Tibial nerve (tissue), 4 donors: Measurements from ENCODE around the gene RHBDD1. TPM values are rescaled to one million over a fixed set of nuclear protein-coding genes. Genes with fewer than 3 reads are reported as not detected.

Experiments
- DNase-seq, 2 donors: peaks; one replicate each; pipeline ENCODE4 v3.0.0-alpha.2; 2019; ENCODE audit warnings: low spot score in 2 of 2
- H3K27ac ChIP-seq, 4 donors: fragments of 200-600 bp; sonication (generic) in 3 of 4; one replicate each; pipeline ENCODE4 v1.5.1; 2017 to 2019; ENCODE audit warnings: mild to moderate bottlenecking in 1 of 4
- H3K27me3 ChIP-seq, 2 donors: fragments of 200-600 bp; sonication (generic) in 1 of 2; one replicate each; pipeline versions ENCODE4 v1.5.1 to v1.6.0; 2017 to 2019
- H3K36me3 ChIP-seq, 3 donors: fragments of 200-600 bp; sonication (generic); one replicate each; pipeline ENCODE4 v1.5.1; 2018 to 2019
- H3K4me1 ChIP-seq, 4 donors: fragments of 200-600 bp; sonication (generic) in 3 of 4; one replicate each; pipeline ENCODE4 v1.5.1; 2017 to 2019
- H3K4me3 ChIP-seq, 4 donors: fragments of 200-600 bp; sonication (generic) in 3 of 4; one replicate each; pipeline ENCODE4 v1.5.1; 2017 to 2019; ENCODE audit warnings: mild to moderate bottlenecking in 1 of 4, moderate library complexity in 1 of 4
- H3K9me3 ChIP-seq, 4 donors: fragments of 200-600 bp; sonication (generic) in 3 of 4; one replicate each; pipeline ENCODE4 v1.5.1; 2017 to 2019
- CTCF ChIP-seq, 5 experiments: fragments of 200-600 bp in 3 of 5; fragments of 450-650 bp in 2 of 5; sonication (generic) in 3 of 5; IDR thresholded peaks; one replicate each; pipeline ENCODE4 v1.5.1; 2016 to 2019; ENCODE audit warnings: antibody characterized with exemption in 5 of 5, mild to moderate bottlenecking in 3 of 5, moderate library complexity in 2 of 5
- EP300 ChIP-seq, 2 donors: sonication (generic); formaldehyde crosslinking; IDR thresholded peaks; one replicate each; pipeline ENCODE4 v1.6.1; 2017; ENCODE audit warnings: antibody characterized with exemption in 2 of 2, mild to moderate bottlenecking in 1 of 2
- POLR2A ChIP-seq, 2 donors: fragments of 450-650 bp; IDR thresholded peaks; one replicate each; pipeline ENCODE4 v1.6.1; 2017; ENCODE audit warnings: antibody characterized with exemption in 2 of 2, mild to moderate bottlenecking in 2 of 2, moderate library complexity in 2 of 2
- WGBS, 2 donors: methylation state at CpG; one replicate each; pipeline ENCODE4 v1.1.5; 2018; 5-methylcytosine and 5-hydroxymethylcytosine counted together
- total RNA-seq, 4 donors: library from RNA; depleted of rRNA; stranded (reverse); fragments of >200 nt; gene quantifications; one replicate each; pipeline ENCODE4 v1.1.0, GENCODE V29; 2016

RHBDD1 gene
- total RNA-seq, 4 donors from 2014 or later = 14.9 to 29.4 (median 25.0) TPM

DNA sequence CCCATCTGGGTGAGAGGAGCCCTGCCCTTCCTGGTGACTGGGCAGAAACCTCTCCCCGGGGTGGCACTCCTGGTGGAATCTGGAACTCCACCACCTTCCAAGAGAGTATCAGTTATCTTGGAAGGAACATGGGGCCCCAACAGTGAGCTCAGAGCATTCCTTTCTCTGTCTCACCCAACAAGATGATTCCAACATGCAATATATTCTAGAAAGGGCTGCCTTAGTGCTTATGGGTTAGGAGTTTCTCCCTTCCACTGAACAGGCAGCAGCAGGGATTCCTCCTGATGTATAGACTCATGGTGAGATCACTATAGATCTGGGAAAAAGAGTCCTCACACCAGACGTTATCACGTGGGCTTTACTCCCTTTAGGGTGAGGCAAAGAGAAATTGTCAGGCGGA lies 181.0 kb downstream of the RHBDD1 start:
- DNase-seq = no peak
- Histone ChIP-seq H3K27me3 (no peaks in the 10 kb centered on the region), H3K9me3 (no peaks in the 10 kb centered on the region), H3K4me3 (no peak overlapping the region), H3K4me1 (no peaks in the 10 kb centered on the region), H3K27ac (no peak overlapping the region), H3K36me3 (no peaks in the 10 kb centered on the region)
- 61 to 63% methylated on average over 4 of the region's 4 CpGs for WGBS, 2 donors
- TF ChIP-seq CTCF (IDR thresholded peaks at IDR 0.05) (no peak), POLR2A (IDR thresholded peaks at IDR 0.05) (no peak), EP300 (IDR thresholded peaks at IDR 0.05) (no peak)

GRCh38 chr2:227020416-227020815 lies 184.6 kb downstream of the RHBDD1 start:
- Histone ChIP-seq H3K36me3 (no peaks in the 10 kb centered on the region), H3K27me3 (no peaks in the 10 kb centered on the region), H3K9me3 (no peaks in the 10 kb centered on the region), H3K4me3 (no peak overlapping the region), H3K4me1 (no peaks in the 10 kb centered on the region), H3K27ac (no peak overlapping the region)
- TF ChIP-seq EP300 (IDR thresholded peaks at IDR 0.05) (peak in 1 of 2 donors; percentile 12), POLR2A (IDR thresholded peaks at IDR 0.05) (no peak)
- 63 to 71% methylated on average over 2 of the region's 2 CpGs for WGBS, 2 donors
- no peak for DNase-seq

- Histone ChIP-seq H3K36me3 (no peaks in the 10 kb centered on the region), H3K27ac (no peak overlapping the region), H3K9me3 (no peaks in the 10 kb centered on the region), H3K4me1 (no peaks in the 10 kb centered on the region), H3K27me3 (no peaks in the 10 kb centered on the region), H3K4me3 (no peak overlapping the region)
- no peak for TF ChIP-seq EP300 (IDR thresholded peaks at IDR 0.05)
- no peak for TF ChIP-seq CTCF (IDR thresholded peaks at IDR 0.05)
- TF ChIP-seq POLR2A (IDR thresholded peaks at IDR 0.05) = no peak
- WGBS, 2 donors = 50 to 53% methylated on average over 3 of the region's 3 CpGs
- no peak for DNase-seq
Observed at GRCh38 chr2:227022608-227023007, 186.8 kb downstream of the RHBDD1 start.

GRCh38 chr2:227025510-227025909 lies 189.7 kb downstream of the RHBDD1 start:
- Histone ChIP-seq H3K27ac (no peak overlapping the region), H3K4me1 (no peaks in the 10 kb centered on the region), H3K27me3 (no peaks in the 10 kb centered on the region), H3K4me3 (no peak overlapping the region), H3K36me3 (no peaks in the 10 kb centered on the region), H3K9me3 (no peaks in the 10 kb centered on the region)
- no peak for DNase-seq
- 57 to 62% methylated on average over 2 of the region's 2 CpGs for WGBS, 2 donors
- no peak for TF ChIP-seq CTCF (IDR thresholded peaks at IDR 0.05)
- no peak for TF ChIP-seq POLR2A (IDR thresholded peaks at IDR 0.05)
- no peak for TF ChIP-seq EP300 (IDR thresholded peaks at IDR 0.05)

GRCh38 chr2:227029426-227030105 lies 193.7 kb downstream of the RHBDD1 start:
- no peak overlapping the region for H3K27ac ChIP-seq
- no peaks in the 10 kb centered on the region for H3K27me3 ChIP-seq
- no peaks in the 10 kb centered on the region for H3K9me3 ChIP-seq
- no peak for TF ChIP-seq POLR2A (IDR thresholded peaks at IDR 0.05)
- WGBS, 2 donors = 75 to 82% methylated on average over 3 of the region's 3 CpGs
- H3K4me3 ChIP-seq = no peak overlapping the region
- DNase-seq = no peak
- no peaks in the 10 kb centered on the region for H3K36me3 ChIP-seq
- no peaks in the 10 kb centered on the region for H3K4me1 ChIP-seq

DNA sequence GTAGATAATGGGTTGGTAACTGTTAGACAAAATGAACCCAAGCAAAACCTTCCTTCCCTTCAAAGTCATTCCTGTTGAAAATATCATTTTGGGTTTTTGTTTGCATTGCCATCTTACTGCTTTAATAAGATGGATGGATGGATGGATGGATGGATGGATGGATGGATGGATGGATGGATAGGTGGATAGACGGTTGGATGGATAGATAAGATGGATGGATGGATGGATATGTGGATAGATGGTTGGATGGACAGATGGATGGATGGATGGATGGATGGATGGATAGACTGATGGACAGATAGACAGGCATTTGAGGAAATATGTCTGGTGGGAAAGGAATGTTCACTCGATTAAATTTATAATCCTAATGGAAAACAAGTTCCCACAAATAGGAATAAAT lies 194.9 kb downstream of the RHBDD1 start:
- TF ChIP-seq EP300 (IDR thresholded peaks at IDR 0.05) (no peak), POLR2A (IDR thresholded peaks at IDR 0.05) (no peak), CTCF (IDR thresholded peaks at IDR 0.05) (no peak)
- 83 to 94% methylated on average over 2 of the region's 2 CpGs for WGBS, 2 donors
- no peak for DNase-seq

More for the DNA sequence above, 194.9 kb downstream of the RHBDD1 start:
- Histone ChIP-seq H3K4me3 (no peak overlapping the region), H3K36me3 (no peaks in the 10 kb centered on the region), H3K27ac (no peak overlapping the region), H3K4me1 (no peaks in the 10 kb centered on the region), H3K27me3 (no peaks in the 10 kb centered on the region), H3K9me3 (no peaks in the 10 kb centered on the region)
